Measurements from ENCODE around the gene SPINT2.

GRCh38 chr19:38293281-38293680 lies 28.9 kb downstream of the SPINT2 start:
- TF ChIP-seq ZNF563 (CRISPR knock-in tag; IDR thresholded peaks at IDR 0.05) = no peak
- no peak for TF ChIP-seq ZSCAN25 (CRISPR knock-in tag; IDR thresholded peaks at IDR 0.05)
